RWPE2 (cell line): Measurements from ENCODE around the gene MACF1.

Experiments
- ATAC-seq: fragments of 200-7000 bp; cut with Tn5 transposase; 3 replicates; pipeline ENCODE4 v1.9.1; 2021; ENCODE audit warnings: low read depth
- DNase-seq: peaks from one replicate; pipeline ENCODE4 v3.0.0-alpha.2; 2020; ENCODE audit warnings: low spot score
- H3K27ac ChIP-seq: fragments of 450-650 bp; 2 replicates; pipeline ENCODE4 v1.5.1; 2017; ENCODE audit warnings: mild to moderate bottlenecking; ENCODE audit not compliant: poor library complexity, severe bottlenecking
- H3K27me3 ChIP-seq: fragments of 250-450 bp; sonication (Bioruptor Pico); 2 replicates; pipeline ENCODE4 v1.5.1; 2021; ENCODE audit warnings: mild to moderate bottlenecking, moderate library complexity; ENCODE audit not compliant: insufficient read depth, poor library complexity, severe bottlenecking
- H3K36me3 ChIP-seq: fragments of 250-450 bp; sonication (Bioruptor Pico); 2 replicates; pipeline ENCODE4 v1.5.1; 2020; ENCODE audit warnings: low read depth, mild to moderate bottlenecking, moderate library complexity
- H3K4me1 ChIP-seq: fragments of 250-450 bp; sonication (Bioruptor Pico); 2 replicates; pipeline ENCODE4 v1.5.1; 2021; ENCODE audit warnings: mild to moderate bottlenecking, moderate library complexity; ENCODE audit not compliant: insufficient read depth, poor library complexity, severe bottlenecking
- H3K4me3 ChIP-seq: fragments of 250-450 bp; sonication (Bioruptor Pico); 2 replicates; pipeline ENCODE4 v1.5.1; 2021; ENCODE audit warnings: mild to moderate bottlenecking, moderate library complexity; ENCODE audit not compliant: severe bottlenecking
- H3K9me3 ChIP-seq: fragments of 250-450 bp; sonication (Bioruptor Pico); 2 replicates; pipeline ENCODE4 v1.5.1; 2021; ENCODE audit warnings: mild to moderate bottlenecking, moderate library complexity; ENCODE audit not compliant: severe bottlenecking
- CTCF ChIP-seq: fragments of 450-650 bp; IDR thresholded peaks from one replicate; pipeline ENCODE4 v1.5.1; 2017; ENCODE audit warnings: mild to moderate bottlenecking, moderate library complexity; ENCODE audit not compliant: poor library complexity, severe bottlenecking

MACF1 gene

DNA sequence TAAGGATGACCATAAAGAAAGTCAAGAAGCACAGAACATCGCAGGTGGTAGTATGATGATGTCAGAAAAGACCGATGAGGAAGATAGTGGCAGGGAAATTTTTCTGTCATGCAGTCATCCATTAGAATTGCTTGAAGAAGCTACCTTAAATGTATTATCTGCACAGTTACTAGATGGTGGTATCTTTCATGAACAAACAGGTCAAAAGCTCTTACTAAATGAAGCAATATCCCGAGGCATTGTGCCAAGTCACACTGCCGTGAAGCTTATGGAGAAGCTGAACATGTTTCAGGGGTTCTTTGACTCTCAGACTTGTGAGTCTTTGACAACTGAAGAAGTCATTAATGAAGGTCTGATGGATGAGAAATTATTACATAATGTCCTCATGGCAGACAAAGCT is 128.8 kb downstream of the MACF1 start:
- no peaks in the 10 kb centered on the region for H3K4me1 ChIP-seq
- no peak overlapping the region for H3K4me3 ChIP-seq
- ATAC-seq (no peak), DNase-seq (no peak)
- TF ChIP-seq CTCF = no peak
- H3K27me3 ChIP-seq = no peaks in the 10 kb centered on the region
- H3K9me3 ChIP-seq = no peaks in the 10 kb centered on the region
- H3K27ac ChIP-seq = no peak overlapping the region
- peaks cover 74% of the 10 kb centered on the region for H3K36me3 ChIP-seq

DNA sequence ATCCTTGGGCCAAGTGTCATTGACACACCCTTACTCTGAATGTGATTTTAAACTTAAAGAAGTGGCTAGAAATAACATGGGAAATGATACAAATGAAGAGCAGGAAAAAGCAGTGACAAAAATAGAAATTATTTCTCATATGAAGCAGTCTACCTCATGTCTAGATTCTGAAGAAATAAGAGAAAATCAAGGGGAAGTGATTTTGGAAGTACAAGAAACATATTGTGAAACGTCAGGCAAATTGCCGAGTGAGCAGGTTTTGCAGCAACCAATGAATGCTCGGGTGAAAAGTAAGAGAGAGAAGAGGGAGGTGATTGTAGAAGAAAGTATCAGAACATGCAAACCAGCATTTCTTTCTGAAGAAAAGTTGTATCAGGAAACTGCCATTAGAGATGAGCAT is 130.7 kb downstream of the MACF1 start:
- Histone ChIP-seq H3K9me3 (no peaks in the 10 kb centered on the region), H3K4me3 (no peak overlapping the region), H3K4me1 (no peaks in the 10 kb centered on the region), H3K27ac (no peak overlapping the region), H3K36me3 (peaks cover 75% of the 10 kb centered on the region), H3K27me3 (no peaks in the 10 kb centered on the region)
- no peak for DNase-seq
- no peak for ATAC-seq
- no peak for TF ChIP-seq CTCF

- no peak for TF ChIP-seq CTCF
- Histone ChIP-seq H3K27ac (no peak overlapping the region), H3K4me1 (no peaks in the 10 kb centered on the region), H3K27me3 (no peaks in the 10 kb centered on the region), H3K4me3 (no peak overlapping the region), H3K36me3 (peaks cover 81% of the 10 kb centered on the region), H3K9me3 (no peaks in the 10 kb centered on the region)
- no peak for ATAC-seq
- DNase-seq = no peak
Measured at GRCh38 chr1:39337067-39337466, 132.6 kb downstream of the MACF1 start.

DNA sequence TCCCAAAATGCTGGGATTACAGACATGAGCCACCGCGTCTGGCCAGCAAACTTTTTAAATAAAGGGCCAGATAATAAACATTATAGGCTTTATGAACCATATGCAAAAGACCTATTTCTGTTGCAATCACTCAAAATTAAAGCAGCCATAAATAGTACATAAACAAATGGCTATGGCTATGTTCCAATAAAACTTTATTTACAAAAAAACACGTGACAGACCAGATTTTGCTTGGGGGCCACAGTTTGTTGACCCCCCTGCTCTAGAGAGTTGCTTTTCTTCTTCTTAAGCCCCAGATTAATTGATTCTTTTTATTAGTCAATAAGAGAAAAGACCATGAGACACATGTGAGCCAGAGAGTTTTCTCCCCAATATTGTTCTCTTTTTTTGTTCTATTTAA is 138.3 kb downstream of the MACF1 start:
- H3K27ac ChIP-seq = no peak overlapping the region
- no peak for TF ChIP-seq CTCF
- no peaks in the 10 kb centered on the region for H3K27me3 ChIP-seq
- DNase-seq (no peak), ATAC-seq (no peak)
- H3K4me3 ChIP-seq = no peak overlapping the region
- H3K36me3 ChIP-seq = peaks cover 82% of the 10 kb centered on the region
- H3K4me1 ChIP-seq = no peaks in the 10 kb centered on the region
- no peaks in the 10 kb centered on the region for H3K9me3 ChIP-seq

- Histone ChIP-seq H3K36me3 (peaks cover 82% of the 10 kb centered on the region), H3K9me3 (no peaks in the 10 kb centered on the region), H3K4me3 (no peak overlapping the region), H3K27ac (no peak overlapping the region), H3K4me1 (no peaks in the 10 kb centered on the region), H3K27me3 (no peaks in the 10 kb centered on the region)
- no peak for DNase-seq
- no peak for ATAC-seq
- no peak for TF ChIP-seq CTCF
Measured at GRCh38 chr1:39344394-39345154, 140.1 kb downstream of the MACF1 start.
